Measurements from ENCODE around the gene LINC00305. TPM values are rescaled to one million over a fixed set of nuclear protein-coding genes. Genes with fewer than 3 reads are reported as not detected.

LINC00305 gene
- total and polyA plus RNA-seq, 2 of the 13 experiments (the other 11 are each of a cell fraction or from before 2014, with no cell fraction given) = not detected

- intact Hi-C loops (cut with micrococcal nuclease; ENCODE audit: unreplicated experiment) = no loop called here
- H4K20me1 ChIP-seq (ENCODE audit: insufficient read depth, low read length) = no peaks in the 10 kb centered on the region
- H3K36me3 ChIP-seq (replicated peaks in 1 of 2; ENCODE audit: control insufficient read depth in 1 of 2, insufficient read depth in 2 of 2, low read length in 2 of 2) = no peaks in the 10 kb centered on the region
- no peak overlapping the region for H3K4me2 ChIP-seq (ENCODE audit: low read depth, low read length)
- no peaks in the 10 kb centered on the region for H3K9me3 ChIP-seq (ENCODE audit: low read length)
- H3K4me3 ChIP-seq (replicated peaks in 1 of 3; ENCODE audit: insufficient read depth in 1 of 3, low read depth in 2 of 3, low read length in 3 of 3) = no peak overlapping the region
- in situ Hi-C loops (cut with HindIII; ENCODE audit: extremely low pct_ligation_motif_present, low pct_unique_long_range_greater_than_20kb) = no loop called here
- no peaks in the 10 kb centered on the region for H3K27me3 ChIP-seq (ENCODE audit: control insufficient read depth in 1 of 2, insufficient read depth in 2 of 2, low read length in 2 of 2)
- no peak overlapping the region for H3K27ac ChIP-seq (ENCODE audit: extremely low read length, insufficient read depth, low read length)
- H3K79me2 ChIP-seq (ENCODE audit: insufficient read depth, low read length) = no peaks in the 10 kb centered on the region
- H3K9ac ChIP-seq (ENCODE audit: insufficient read depth, low read depth, low read length) = no peak overlapping the region
- no peaks in the 10 kb centered on the region for H3K4me1 ChIP-seq (ENCODE audit: insufficient read depth, low read length)
- FAIRE-seq (no peak), ATAC-seq (no peak), DNase-seq (ENCODE audit: low spot score) (no peak)
- TF ChIP-seq GLI4 (CRISPR knock-in tag; IDR thresholded peaks at IDR 0.05; ENCODE audit: borderline replicate concordance) (no peak), SMYD3 (CRISPR knock-in tag; IDR thresholded peaks at IDR 0.05) (no peak), SNAPC4 (CRISPR knock-in tag; IDR thresholded peaks at IDR 0.05) (no peak), ZNF678 (CRISPR knock-in tag; IDR thresholded peaks at IDR 0.05) (no peak), THAP9 (CRISPR knock-in tag; IDR thresholded peaks at IDR 0.05; ENCODE audit: borderline replicate concordance) (no peak), IRF1 (CRISPR knock-in tag; IDR thresholded peaks at IDR 0.05; ENCODE audit: low read depth) (no peak), ZNF138 (CRISPR knock-in tag; IDR thresholded peaks at IDR 0.05; ENCODE audit: low read depth) (no peak), ZNF670 (CRISPR knock-in tag; IDR thresholded peaks at IDR 0.05; ENCODE audit: borderline replicate concordance) (no peak), HDAC1 (CRISPR knock-in tag; IDR thresholded peaks at IDR 0.05) (no peak), ZNF747 (CRISPR knock-in tag; IDR thresholded peaks at IDR 0.05; ENCODE audit: borderline replicate concordance) (no peak), ZNF446 (CRISPR knock-in tag; IDR thresholded peaks at IDR 0.05) (no peak)
- H2AFZ ChIP-seq (ENCODE audit: low read length) = no peak overlapping the region
- POLR2A ChIA-PET = no interaction called here
- BruUV-seq (replicated peaks) = no TSS peak
- WGBS (ENCODE audit: low lambda C conversion rate) = 0% methylated on average over 1 of the region's 1 CpG
- CTCF ChIA-PET (ENCODE audit: low intra/inter-chr PET ratio, low total read pairs) = no interaction called here
Measured at GRCh38 chr18:64180171-64180570, 31.3 kb upstream of the LINC00305 start.
